Upper lobe of right lung (tissue), 1 donor: ENCODE data around the gene ST6GAL1. TPM values are rescaled to one million over a fixed set of nuclear protein-coding genes. Genes with fewer than 3 reads are reported as not detected.

ENCODE experiments used
- ATAC-seq: fragments of 200-7000 bp; cut with Tn5 transposase; one replicate; pipeline ENCODE4 v1.9.1; 2020; ENCODE audit warnings: mild to moderate bottlenecking, moderate library complexity
- DNase-seq: peaks from one replicate; pipeline ENCODE4 v3.0.0-alpha.2; 2020
- H3K27ac ChIP-seq: fragments of 200-600 bp; one replicate; pipeline ENCODE4 v1.8.0; 2022
- H3K27me3 ChIP-seq: fragments of 200-600 bp; one replicate; pipeline ENCODE4 v1.8.0; 2022; ENCODE audit warnings: mild to moderate bottlenecking
- H3K36me3 ChIP-seq: fragments of 200-600 bp; one replicate; pipeline ENCODE4 v1.8.0; 2022
- H3K4me1 ChIP-seq: fragments of 200-600 bp; one replicate; pipeline ENCODE4 v1.8.0; 2022
- H3K4me3 ChIP-seq: fragments of 200-600 bp; one replicate; pipeline ENCODE4 v1.8.0; 2022; ENCODE audit warnings: mild to moderate bottlenecking
- H3K9me3 ChIP-seq: fragments of 200-600 bp; one replicate; pipeline ENCODE4 v1.8.0; 2022
- CTCF ChIP-seq: fragments of 200-600 bp; IDR thresholded peaks from one replicate; pipeline ENCODE4 v1.8.0; 2022; ENCODE audit warnings: antibody characterized with exemption
- intact Hi-C: fragments of 100-400 bp; cut with DNase I; formaldehyde crosslinking; loops from one replicate; pipeline ENCODE4 v1.11.0; 2022
- total RNA-seq: library from RNA; stranded (reverse); fragmentation: NEBNext Ultra II Directional; extraction: Animal tissue kit (Norgen Biotek cat#: 25700); gene quantifications from one replicate; pipeline ENCODE4 v1.2.1, GENCODE V29; 2021
- donor health status: DM: no; HTN: yes; CAD: no; lungs with severe emphysema.

ST6GAL1 gene
- total RNA-seq, 1 donor from 2014 or later: 116 TPM

GRCh38 chr3:187120326-187120725 is 190.0 kb downstream of the ST6GAL1 start:
- Histone ChIP-seq H3K9me3 (no peaks in the 10 kb centered on the region), H3K27ac (no peak overlapping the region), H3K27me3 (no peaks in the 10 kb centered on the region), H3K4me3 (no peak overlapping the region), H3K36me3 (no peaks in the 10 kb centered on the region), H3K4me1 (no peaks in the 10 kb centered on the region)
- ATAC-seq: no peak
- no peak for TF ChIP-seq CTCF
- intact Hi-C loops: no loop called here
- no peak for DNase-seq

- H3K36me3 ChIP-seq: no peaks in the 10 kb centered on the region
- no peaks in the 10 kb centered on the region for H3K9me3 ChIP-seq
- H3K27ac ChIP-seq: no peak overlapping the region
- H3K27me3 ChIP-seq: no peaks in the 10 kb centered on the region
- intact Hi-C loops: no loop called here
- no peak for ATAC-seq
- H3K4me3 ChIP-seq: no peak overlapping the region
- no peak for DNase-seq
- no peak for TF ChIP-seq CTCF
- no peaks in the 10 kb centered on the region for H3K4me1 ChIP-seq
These were observed 191.9 kb downstream of the ST6GAL1 start for GRCh38 chr3:187122261-187122660.

GRCh38 chr3:187125319-187126031 is 195.1 kb downstream of the ST6GAL1 start:
- Histone ChIP-seq H3K4me3 (no peak overlapping the region), H3K9me3 (no peaks in the 10 kb centered on the region), H3K27ac (no peak overlapping the region), H3K27me3 (no peaks in the 10 kb centered on the region), H3K36me3 (no peaks in the 10 kb centered on the region), H3K4me1 (no peaks in the 10 kb centered on the region)
- ATAC-seq (no peak), DNase-seq (no peak)
- no peak for TF ChIP-seq CTCF
- intact Hi-C loops: no loop called here

Other genes starting within 250 kb of the ST6GAL1 start
- gene KNG1, start 213.2 kb upstream of the ST6GAL1 start, total RNA-seq: 0.14 TPM
- gene EIF4A2, start 146.9 kb upstream of the ST6GAL1 start, total RNA-seq: 405 TPM
- 8.3 TPM for gene RFC4, start 124.0 kb upstream of the ST6GAL1 start, total RNA-seq
- gene ADIPOQ, start 87.8 kb upstream of the ST6GAL1 start, total RNA-seq: not detected
- 3.9 TPM for gene RPL39L, start 209.0 kb downstream of the ST6GAL1 start, total RNA-seq